SIG-M5 treated with dmso at 0.1 percent for 504 hours (cell line): Measurements from ENCODE around the gene MICAL2.

Experiments used
- DNase-seq: peaks from one replicate; lab custom pipeline; 2025; ENCODE audit not compliant: unreplicated experiment; lab: John Stamatoyannopoulos, UW

Gene MICAL2

DNA sequence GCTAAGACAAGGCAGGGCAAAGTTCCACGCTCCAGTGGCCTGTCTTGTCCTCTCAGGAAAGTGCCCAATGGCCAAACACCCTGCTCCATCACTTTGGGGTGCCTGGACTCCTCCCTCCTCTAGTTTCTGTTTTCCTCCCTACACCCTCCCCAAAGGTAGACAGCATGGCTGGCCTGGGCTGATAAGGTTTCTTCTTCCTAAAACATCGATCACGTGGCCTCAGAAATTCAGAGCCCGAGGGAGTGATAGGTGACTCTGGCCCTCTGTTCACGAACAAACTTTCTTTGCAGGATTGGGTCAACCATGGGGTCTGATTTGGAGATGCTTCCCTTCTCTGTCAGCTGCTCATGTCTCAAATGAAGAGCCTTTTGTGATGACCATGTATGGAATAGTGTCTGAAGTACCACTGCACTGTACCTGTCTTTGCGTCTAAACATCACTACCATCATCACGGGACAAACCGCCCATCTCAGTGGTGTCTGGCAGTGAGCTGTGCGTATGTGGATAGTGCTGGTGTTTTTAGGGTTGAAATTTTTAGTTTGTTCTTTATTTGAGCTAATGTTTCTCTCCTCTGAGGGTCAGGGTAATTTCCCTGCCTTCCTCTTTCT, 6.1 kb downstream of the MICAL2 start:
- no peak for DNase-seq

DNA sequence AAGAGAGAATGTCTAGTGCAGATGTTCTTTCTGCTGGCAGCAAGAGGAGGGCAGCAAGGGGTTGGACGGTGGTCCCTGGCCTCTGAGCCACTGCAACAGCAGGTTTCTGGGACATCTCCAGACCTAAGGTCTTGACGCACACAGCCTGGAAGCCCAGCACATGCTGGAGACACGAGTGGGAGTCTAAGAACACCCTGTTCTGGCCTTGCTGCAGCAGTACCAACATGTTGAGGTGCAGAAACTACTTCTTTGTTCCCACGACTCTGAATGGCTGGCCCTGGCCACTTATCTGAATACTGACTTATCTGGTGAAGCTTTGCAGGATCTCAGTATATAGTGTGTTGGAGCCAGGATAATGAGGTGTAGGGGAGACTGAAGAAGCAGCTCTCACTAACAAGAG, 6.8 kb downstream of the MICAL2 start:
- DNase-seq, result no peak

DNA sequence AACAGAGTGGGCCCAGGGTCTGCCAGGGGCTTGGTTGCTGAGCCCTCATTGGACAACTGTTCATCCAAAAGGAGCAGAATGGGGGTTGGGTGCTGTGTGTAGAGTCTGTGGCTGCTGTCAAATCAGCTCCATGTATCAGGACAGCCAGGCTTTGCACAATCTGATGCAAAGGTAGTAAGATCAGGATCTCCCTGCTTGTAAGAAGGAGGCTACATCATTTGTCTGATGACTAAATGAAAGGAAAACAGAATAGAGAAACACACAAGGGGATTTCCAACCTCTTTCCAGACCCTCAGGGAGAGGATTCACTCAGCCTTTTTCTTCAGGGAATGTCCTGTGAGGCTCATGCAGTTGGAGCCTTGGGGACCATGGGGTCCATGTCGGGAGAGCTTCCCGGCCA, 7.2 kb downstream of the MICAL2 start:
- no peak for DNase-seq

DNA sequence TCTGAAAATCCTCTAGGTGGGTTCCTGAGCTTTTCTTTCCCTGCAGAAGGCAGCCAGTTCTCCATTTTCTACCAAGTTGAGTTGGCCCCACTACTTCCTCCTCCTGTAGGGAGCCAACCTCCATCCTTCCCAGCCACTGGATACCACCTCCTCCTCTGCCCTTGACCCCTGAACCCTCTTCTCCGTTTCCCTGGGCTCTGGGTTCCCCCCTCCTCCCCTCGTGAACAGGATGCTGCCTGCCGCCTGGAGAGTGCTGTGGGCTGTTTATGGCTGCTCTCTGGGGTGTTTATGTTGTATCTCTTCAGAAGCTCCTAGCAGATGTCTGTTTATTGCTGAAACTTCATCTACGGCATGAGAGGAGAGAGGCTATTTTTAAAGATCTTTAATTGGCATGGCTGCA, 8.6 kb downstream of the MICAL2 start:
- peak; percentile 16 for DNase-seq

DNA sequence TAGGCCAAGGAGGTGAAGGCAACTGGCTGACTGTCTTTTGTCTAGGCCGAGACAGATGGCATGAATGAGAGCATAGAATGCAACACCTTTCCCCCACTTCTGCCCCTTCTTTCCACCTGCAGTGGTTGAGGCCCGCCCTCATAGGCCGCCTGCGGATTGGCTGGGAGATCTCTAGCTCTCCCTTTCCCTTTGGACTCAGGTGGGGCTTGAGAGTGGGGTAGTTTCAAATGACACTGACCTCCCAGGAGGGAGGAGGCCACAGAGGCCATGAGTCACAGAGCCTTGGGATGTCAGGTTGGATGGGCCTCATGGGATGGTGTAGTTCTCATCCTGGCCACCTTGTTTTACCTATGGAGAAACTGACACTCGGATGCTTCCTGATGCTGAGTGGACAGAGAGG, 9.1 kb downstream of the MICAL2 start:
- no peak for DNase-seq

DNA sequence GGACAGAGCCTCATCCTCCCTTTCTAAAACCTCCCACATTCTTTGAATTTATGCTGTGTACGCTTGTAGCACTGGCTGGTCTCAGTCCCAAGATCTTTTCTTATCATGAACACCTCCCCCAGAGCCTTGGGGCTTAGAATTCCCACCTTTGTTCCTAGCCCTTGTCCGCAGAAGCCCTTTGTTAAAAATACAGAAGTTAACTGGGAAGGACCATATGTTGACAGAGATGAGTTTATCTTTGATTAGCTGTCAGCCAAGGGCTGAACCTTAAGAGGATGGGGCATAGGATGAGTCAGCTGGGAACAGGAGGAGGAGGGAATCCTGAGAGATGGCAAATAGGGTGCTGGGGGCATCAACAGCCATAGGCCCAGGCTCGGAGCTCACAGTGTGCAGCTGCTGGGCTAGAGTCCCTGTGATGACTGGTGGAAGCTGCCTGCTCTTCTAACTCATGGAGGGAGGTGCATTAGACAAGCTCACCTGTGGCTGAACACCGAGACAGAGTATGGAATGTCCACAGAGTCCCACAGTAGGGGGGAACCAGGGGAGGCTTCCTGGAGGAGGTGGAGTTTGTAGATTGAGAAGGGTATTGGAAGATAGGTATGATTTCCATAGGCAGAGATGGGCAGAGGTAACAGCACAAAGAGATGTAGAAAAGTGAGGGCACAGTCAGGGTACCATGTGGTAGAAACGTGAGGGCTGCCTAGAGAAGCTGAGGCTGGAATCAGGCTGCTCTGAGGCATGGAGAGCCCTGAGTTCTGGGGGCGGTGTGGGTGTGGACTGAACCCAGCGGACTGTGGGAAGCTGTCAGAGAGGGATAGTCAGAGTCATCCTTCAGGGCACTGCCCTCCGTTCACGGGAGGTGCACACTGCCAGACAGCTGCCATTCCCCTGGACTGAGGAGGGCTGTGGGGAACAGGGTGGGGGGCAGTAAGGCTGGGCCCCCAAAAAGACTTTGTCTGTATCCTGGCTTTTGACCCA, 9.9 kb downstream of the MICAL2 start:
- no peak for DNase-seq

DNA sequence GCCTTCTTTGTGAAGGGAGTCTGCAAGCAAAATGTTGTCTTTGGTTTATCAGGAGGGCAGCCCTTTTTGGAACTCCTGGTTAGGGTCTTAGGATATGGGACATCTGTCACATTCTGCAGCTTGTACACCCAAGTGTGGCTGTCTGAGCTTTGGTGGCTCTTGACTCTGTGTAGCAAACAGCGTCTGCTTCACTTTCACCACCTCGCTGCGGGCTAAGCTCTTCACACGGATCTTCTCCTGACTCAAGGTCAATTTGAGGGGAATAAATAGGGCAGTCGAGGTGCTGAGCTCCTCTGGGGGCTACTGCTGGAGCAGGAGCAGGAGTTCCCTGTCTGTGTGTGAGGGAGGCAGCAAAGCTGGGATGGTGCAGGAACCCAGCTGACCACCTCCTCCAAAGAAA, 10.6 kb downstream of the MICAL2 start:
- DNase-seq, result no peak

DNA sequence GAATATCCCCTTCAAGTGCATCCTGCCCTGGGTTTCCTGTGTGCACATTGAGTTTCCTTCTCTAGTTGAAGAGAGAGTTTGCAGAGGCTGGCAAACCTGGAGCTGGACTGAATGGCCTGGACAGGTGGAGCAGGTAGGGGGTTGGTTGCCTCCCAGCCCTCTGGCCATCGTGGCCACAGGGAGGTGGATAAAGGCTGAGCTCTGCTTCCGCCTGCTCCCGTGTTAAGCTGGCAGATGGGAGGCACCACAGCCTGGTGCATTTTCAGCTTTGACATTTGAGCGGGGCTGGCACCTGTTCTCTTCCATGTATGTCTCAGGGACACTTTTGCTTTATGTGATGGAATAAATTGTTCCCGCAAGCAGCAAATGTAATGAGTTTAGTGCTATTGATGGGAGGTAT, 11.1 kb downstream of the MICAL2 start:
- DNase-seq, result no peak

DNA sequence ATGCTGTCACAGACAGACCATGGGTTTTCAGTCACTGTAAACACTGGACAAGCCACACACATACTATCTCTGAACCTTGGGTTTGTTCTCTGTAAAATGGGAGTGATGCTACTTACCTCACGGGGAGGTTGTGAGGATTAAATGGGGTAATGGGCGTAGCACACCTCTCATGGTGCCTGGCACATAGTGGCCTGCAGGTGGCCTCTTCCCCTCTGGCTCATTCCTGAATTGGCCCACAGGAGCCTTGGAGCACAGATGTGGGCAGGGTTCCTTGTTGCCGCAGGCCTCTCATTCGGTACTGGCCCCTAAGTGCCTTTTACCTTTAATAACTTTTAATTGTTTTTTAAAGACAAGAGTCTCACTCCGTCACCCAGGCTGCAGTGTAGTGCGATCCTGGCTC, 11.7 kb downstream of the MICAL2 start:
- DNase-seq, result no peak

DNA sequence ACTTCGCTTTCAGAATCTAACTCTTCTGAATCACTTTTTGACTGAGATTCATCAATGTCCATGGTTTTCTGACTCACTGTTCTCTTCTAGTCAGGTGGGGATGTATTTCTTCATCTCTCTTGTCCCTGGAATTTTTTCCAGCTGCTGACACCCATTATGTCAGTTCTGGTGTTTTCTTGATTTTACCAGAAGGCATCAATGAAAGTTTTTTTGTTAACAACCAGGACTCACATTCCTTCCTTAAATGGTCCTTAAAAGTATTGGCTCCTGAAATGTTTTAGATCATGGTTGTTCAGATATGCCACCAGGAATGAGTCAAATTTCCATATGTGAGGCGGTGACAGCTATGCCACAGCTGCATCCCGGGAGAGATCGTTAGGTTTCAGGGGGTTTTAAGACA, 12.9 kb downstream of the MICAL2 start:
- no peak for DNase-seq

DNA sequence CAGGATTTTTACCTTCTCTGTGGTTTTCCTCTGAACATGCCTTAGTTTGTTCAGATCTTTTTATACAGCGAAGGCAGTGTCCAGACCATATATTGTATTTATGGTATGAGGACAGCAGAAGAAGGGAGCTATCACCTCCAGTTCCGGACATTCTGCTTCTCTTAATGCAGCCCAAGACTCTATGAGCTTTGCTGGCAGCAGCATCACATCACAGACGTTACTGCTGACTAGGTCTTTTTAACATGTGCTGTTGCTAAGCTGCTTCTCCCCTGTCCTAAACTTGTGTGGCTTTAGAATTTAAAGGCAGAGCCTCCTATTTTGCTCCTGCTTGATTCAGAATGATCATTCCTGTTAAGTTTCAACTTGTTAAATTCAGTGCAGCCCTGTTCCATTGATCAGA, 13.4 kb downstream of the MICAL2 start:
- DNase-seq, result no peak

DNA sequence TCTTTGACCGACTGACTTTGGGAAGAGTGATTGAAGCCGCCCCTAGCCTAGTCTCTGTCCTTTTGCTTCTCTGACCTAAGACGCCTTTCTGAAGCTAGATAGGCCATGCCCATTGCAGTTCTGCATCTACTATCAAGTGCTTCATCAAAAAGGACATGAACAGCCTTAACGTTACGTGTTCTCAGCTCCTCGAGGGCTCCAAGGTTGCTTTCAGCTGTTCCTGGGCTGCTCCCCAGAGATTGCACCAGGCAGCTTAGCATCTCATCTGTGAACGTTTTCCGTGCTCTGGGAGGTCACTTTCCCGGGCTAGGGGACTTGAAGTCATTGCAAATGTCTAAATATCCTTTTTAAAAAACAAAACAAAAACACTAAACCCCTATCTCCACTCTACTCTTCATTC, 13.9 kb downstream of the MICAL2 start:
- DNase-seq, result no peak

DNA sequence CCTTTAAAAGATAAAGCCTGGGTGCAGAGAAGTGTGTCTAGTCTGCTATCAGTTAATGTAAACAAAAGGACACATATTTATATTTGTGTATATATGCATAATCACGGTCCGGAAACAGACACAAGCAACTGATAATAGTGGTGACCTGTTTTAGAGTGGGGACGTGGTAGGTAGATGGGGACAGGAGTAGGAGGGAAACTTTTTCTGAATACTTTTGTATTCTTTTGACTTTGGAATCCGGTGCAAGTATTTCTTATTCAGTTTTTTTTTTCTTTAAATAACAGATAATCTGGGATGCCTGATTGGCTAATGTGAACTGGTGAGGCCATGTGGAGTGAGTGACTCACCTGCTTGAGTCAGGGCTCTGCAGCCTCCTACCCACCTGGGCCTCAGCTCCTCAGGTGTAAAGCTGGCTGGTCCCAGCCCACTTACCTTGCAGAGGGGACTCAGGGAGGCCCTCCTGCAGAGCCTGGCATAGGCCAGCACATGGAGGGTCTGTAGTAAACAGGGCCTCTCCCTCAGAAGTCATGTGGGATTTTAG, 15.3 kb downstream of the MICAL2 start:
- DNase-seq, result no peak

DNA sequence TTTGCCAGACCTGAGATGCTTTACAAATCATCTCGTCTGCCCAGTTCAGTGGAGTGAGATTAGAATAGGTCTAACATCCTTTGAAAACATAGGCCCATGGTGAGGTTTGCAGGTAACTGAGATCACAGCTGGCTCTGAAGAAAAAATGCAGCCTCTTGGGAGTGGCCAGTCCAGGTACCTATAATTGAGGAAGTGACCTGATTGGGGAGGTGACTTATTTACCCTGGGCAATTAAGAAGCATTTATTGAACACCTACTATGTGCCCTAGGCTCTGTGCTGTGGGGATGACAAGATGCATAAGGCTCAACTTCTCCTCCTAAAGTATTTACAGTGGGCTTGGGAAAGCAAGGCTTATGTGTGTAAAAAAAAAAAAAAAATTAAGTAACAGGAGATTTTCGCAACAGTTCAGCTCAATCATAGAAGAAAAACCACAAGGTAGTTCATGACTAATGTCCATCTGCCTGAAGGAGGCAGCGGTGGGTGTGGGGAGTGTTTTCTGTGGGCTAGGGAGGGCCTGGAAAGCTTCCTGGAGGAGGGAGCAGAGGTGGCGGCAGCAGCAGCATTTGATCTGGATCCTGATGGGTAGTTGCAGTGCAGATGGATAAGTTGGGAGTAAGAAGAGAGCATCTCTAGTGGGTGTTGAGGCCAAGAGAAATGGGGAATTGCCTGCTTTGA, 16.1 kb downstream of the MICAL2 start:
- DNase-seq, result peak; percentile 75

DNA sequence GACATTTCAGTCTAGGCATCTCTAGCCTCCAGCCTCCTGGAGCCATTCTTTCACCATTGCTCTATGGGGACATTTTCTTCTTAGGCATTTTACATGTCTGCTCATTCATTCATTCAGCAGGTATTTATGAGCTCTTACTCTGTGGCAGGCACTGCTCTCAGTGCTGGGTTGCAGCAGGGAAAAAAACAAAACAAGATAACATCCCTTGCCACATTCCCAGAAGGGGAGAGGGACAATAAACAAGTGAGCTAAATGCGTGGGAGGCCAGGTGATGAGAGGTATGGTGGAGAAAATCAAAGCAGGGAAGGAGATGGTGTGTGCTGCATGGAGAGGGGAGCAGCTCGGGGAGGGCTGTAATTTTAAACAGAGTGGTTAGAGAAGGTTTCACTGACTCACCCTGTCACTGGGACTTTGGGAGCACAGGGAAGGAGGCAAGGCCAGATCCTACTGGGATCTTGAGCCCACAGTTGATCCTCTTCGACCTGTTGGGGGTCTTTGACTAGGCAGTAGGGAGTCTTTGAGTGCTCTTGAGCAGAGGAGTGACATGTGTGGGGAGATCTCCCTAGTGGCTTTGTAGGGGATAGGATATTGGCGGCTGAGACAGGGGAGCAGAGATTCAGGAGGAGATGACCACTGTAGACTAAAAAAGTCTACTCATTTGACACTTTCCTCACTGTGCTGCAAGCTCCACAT, 17.0 kb downstream of the MICAL2 start:
- DNase-seq, result no peak

DNA sequence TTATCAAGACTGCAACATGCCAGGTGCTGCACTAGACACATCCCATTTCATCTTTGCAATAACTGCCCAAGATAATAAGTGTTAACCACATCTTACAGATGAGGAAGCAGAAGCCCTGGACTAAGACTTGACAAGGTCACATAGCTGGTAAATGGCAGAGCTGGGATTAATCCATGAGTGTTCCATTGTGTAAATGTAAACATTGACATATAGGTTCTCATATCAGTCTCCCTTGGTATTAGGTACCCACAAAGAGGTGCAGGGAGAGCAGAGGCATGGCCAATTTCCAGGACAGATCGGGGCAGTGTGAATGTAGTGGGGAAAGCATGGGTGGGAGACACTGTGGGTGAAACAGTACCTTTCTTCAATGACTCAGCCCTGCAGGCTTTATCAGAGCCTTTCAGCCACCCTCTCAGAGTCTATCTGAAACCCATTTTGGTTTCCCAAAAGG, 17.9 kb downstream of the MICAL2 start:
- DNase-seq, result no peak

DNA sequence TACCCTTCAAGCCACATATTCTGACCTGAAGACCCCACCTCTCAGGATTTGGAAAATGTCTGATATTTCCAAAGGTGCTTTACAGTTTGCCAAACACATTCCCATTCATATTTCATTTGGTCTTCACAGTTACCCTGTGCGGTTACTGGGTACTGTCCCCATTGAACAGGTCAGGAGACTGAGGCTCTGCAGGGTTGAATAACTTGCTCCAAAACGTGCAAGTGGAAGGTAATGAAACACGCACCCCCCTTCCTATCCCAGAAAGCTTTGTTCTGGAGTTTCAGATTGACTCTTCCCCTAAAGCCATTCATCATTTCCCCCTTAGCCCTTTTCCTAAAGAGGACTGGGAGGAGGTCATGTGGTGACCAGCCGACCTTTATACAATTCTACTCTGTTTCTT, 18.8 kb downstream of the MICAL2 start:
- no peak for DNase-seq

DNA sequence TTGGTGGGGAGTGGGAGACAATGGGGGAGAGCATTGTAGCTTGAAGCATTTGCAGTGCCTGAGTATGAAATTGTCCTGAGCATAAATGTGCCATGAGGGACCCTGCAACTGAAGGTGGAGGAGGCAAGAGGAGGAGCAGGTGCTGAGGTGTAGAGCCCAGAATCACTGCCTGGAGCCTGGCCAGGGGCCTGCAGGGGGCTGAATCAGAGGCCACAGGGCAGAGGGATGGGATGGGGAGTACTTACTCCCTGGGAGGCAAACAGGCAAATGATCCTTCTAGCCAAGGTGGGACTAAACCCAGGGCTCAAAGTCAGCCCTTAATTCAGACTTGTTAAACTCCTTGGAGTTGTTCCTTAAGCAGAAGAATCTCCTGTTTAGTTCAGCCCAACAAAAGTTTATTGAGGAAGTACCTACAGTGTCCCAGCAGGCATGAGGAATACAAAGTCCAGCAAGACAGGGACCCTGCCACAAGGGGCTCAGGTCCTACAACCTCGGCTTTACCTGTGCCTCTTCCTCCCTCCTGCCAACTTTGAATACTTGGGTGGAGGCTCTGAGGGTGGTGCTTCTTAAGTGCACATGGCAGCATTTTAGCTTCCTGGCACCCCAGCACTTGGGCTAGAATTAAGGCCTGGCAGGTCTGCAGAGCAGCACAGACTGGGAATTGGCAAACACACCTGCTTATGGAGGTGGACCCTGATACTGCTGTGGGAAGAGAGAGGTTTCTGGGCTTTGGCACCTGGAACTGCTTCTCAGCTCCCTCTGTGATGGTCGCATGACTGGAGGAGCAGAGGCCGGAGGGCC, 20.0 kb downstream of the MICAL2 start:
- no peak for DNase-seq

DNA sequence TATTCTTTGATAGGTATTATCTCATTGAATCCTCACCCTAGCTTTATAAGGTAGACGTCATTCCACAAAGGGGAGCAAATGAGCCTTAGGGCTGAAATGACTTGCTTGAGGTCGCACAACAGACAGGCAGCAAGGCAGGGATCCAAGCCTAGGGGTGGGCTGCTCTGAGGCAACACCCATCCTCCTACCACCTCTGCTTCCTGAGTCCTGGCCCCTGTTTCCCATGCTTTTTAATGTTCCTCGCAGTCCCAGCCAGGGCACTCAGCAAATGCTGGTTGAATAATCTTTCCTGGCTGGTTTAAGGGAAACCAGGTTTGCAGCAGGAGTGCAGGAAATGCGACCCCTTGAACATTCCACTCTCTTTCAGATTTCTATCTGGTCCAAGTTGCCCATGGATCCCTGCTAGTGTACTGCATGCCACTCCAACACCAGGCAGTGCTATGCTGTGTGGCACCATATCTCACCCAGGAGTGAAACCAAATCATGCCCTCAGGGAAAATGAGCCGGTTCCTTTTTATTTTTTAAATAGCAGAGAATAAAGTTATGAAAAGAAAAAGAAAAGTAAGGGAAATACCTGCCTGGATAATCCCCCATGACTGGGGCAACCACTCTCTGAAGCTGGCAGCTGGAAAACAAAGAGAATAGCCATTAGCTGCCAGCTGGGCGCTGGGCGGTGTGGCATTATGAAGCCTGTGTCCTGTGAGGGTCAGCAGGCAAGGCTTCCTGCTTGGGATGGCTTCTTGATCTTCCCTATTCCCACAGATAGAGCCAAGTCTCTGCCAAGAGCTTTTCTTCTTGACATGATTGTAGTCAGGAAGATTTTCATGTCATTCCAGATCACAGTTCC, 21.8 kb downstream of the MICAL2 start:
- no peak for DNase-seq
